Naive B cell (primary cell): Measurements from ENCODE around the gene IFNAR1. TPM values are rescaled to one million over a fixed set of nuclear protein-coding genes. Genes with fewer than 3 reads are reported as not detected.

Source experiments
- ATAC-seq, 2 donors: fragments of 150-1000 bp; cut with Tn5 transposase; 2 replicates each; pipeline ENCODE4 v1.10.0; 2021; ENCODE audit warnings: low read depth in 2 of 2, mild to moderate bottlenecking in 2 of 2, moderate library complexity in 2 of 2
- DNase-seq: peaks from one replicate; pipeline ENCODE4 v3.0.0; 2022
- H3K27ac Mint-ChIP-seq, 6 donors: one replicate each; pipeline ENCODE4 v1.8.0; 2020 to 2022; ENCODE audit warnings: mild to moderate bottlenecking in 6 of 6, mixed read lengths in 6 of 6, moderate library complexity in 5 of 6, inconsistent platforms in 2 of 6
- H3K27me3 Mint-ChIP-seq, 3 donors: one replicate each; pipeline ENCODE4 v1.8.0; 2021 to 2022; ENCODE audit warnings: mixed read lengths in 3 of 3, mild to moderate bottlenecking in 1 of 3
- H3K36me3 Mint-ChIP-seq, 2 donors: one replicate each; pipeline ENCODE4 v1.8.0; 2020 to 2022; ENCODE audit warnings: mixed read lengths in 2 of 2, inconsistent platforms in 1 of 2, mild to moderate bottlenecking in 1 of 2
- H3K4me1 Mint-ChIP-seq, 3 donors: one replicate each; pipeline ENCODE4 v1.8.0; 2020 to 2022; ENCODE audit warnings: mixed read lengths in 3 of 3, inconsistent platforms in 1 of 3, mild to moderate bottlenecking in 1 of 3, moderate library complexity in 1 of 3
- H3K4me3 Mint-ChIP-seq, 8 donors: one replicate each; pipeline ENCODE4 v1.8.0; 2020 to 2022; ENCODE audit warnings: mild to moderate bottlenecking in 8 of 8, mixed read lengths in 8 of 8, moderate library complexity in 8 of 8, inconsistent platforms in 2 of 8
- H3K9me3 Mint-ChIP-seq, 7 donors: one replicate each; pipeline ENCODE4 v1.8.0; 2020 to 2022; ENCODE audit warnings: mixed read lengths in 7 of 7, mild to moderate bottlenecking in 5 of 7, inconsistent platforms in 2 of 7, moderate library complexity in 1 of 7
- polyA plus RNA-seq, 6 donors: library from polyadenylated mRNA; unstranded; fragments of 300-500 nt; fragmentation: Illumina TruSeq; gene quantifications; one replicate each; pipeline ENCODE4 v1.2.3, GENCODE V29; 2021; ENCODE audit warnings: low read depth in 6 of 6

The IFNAR1 gene
- polyA plus RNA-seq, 6 donors from 2014 or later = 99.7 to 142 (median 126) TPM

GRCh38 chr21:33388188-33388587 lies 63.4 kb downstream of the IFNAR1 start:
- peak; percentile 5 to 11 for ATAC-seq
- H3K27me3 Mint-ChIP-seq = no peaks in the 10 kb centered on the region
- peaks cover 35 to 63% (median 43%) of the 10 kb centered on the region in 3 donors for H3K4me1 Mint-ChIP-seq
- H3K9me3 Mint-ChIP-seq = no peaks in the 10 kb centered on the region
- peak overlapping the region; percentile 77 to 99 (median 95) for H3K27ac Mint-ChIP-seq
- no peaks in the 10 kb centered on the region for H3K36me3 Mint-ChIP-seq
- H3K4me3 Mint-ChIP-seq = peak overlapping the region; percentile 11 to 84 (median 38)
- peak; percentile 38 for DNase-seq

DNA sequence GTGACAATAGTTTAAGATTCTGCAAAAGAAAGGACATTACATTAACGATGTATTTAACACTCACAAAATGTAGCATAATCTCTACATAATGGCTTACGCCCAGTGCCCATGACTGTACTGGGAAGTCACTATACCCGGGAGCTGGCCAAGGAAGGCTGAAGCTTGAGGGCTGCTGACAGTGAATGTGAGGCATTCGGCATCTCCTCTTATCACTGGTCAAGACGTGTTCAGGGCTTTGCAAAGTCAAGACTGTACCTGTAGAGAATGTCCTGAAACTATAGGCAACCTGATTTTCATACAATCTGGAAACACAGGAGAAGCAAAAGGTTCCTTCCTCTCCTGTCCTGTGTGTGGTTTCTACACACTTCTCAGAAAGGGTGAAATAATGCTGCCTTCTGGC lies 65.7 kb downstream of the IFNAR1 start:
- peak overlapping the region in 4 of 6 donors; percentile 22 to 84 (median 26) for H3K27ac Mint-ChIP-seq
- ATAC-seq = no peak

DNA sequence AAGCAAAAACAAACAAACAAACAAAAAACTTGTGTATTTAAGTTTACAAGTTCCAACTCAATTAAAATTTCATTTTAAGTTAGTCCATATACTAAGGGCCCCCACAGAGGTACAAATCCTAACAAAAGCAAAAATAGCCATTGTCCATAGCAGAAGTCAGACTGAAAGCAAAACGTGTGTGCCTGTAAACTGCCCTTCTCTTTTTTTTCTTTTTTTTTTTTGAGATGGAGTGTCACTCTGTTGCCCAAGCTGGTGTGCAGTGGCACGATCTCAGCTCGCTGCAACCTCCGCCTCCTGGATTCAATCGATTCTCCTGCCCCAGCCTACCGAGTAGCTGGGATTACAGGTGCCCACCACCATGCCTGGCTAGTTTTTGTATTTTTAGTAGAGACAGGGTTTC lies 66.9 kb downstream of the IFNAR1 start:
- H3K27me3 Mint-ChIP-seq = no peaks in the 10 kb centered on the region
- no peak for ATAC-seq

More for the DNA sequence above, 65.7 kb downstream of the IFNAR1 start:
- H3K4me1 Mint-ChIP-seq = peaks cover 32 to 63% (median 39%) of the 10 kb centered on the region in 3 donors
- no peaks in the 10 kb centered on the region for H3K9me3 Mint-ChIP-seq
- no peak for DNase-seq
- H3K4me3 Mint-ChIP-seq = no peak overlapping the region
- H3K27me3 Mint-ChIP-seq = no peaks in the 10 kb centered on the region
- H3K36me3 Mint-ChIP-seq = no peaks in the 10 kb centered on the region

DNA sequence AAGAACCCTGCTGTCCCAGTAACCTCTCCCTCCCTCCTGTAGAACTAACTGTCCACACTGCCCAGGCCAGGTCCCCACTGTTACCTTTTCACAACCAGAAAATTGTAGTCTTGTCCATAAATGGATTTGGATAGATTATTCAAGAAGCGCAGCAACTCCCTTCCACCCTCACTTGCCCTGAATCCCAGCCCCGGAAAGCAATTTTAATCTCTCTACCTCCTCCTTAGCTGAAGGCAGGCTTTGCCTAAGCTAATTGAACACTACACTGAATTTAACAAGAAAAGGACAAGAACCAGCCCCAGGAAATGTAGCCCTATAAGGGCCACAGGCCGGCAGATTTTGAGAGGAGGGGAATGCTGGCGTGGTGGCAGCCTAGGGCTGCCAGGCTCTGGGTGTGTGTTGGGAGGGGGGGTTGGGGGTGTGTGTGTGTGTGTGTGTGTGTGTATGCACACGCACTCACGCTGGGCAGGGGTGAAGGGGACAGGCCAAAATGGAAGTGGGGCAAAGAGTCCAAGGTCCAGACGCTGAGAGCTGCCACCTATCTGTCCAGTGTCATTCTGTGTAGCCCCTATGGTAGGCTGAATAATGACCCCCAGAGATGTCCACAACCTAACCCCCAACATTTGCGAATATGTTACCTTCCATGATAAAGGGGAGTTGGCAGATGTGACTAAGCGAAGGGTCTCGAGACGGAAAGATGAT lies 67.7 kb downstream of the IFNAR1 start:
- Mint-ChIP-seq H3K36me3 (no peaks in the 10 kb centered on the region), H3K9me3 (no peaks in the 10 kb centered on the region), H3K4me1 (peaks cover 28 to 58% (median 39%) of the 10 kb centered on the region in 3 donors), H3K27ac (peak overlapping the region in 2 of 6 donors; percentile 62 to 80), H3K4me3 (peak overlapping the region in 1 of 8 donors; percentile 24), H3K27me3 (no peaks in the 10 kb centered on the region)
- ATAC-seq (no peak), DNase-seq (no peak)

More for the DNA sequence above, 66.9 kb downstream of the IFNAR1 start:
- Mint-ChIP-seq H3K4me3 (no peak overlapping the region), H3K27ac (peak overlapping the region in 1 of 6 donors; percentile 60), H3K9me3 (no peaks in the 10 kb centered on the region), H3K36me3 (no peaks in the 10 kb centered on the region), H3K4me1 (peaks cover 28 to 58% (median 39%) of the 10 kb centered on the region in 3 donors)
- no peak for DNase-seq

DNA sequence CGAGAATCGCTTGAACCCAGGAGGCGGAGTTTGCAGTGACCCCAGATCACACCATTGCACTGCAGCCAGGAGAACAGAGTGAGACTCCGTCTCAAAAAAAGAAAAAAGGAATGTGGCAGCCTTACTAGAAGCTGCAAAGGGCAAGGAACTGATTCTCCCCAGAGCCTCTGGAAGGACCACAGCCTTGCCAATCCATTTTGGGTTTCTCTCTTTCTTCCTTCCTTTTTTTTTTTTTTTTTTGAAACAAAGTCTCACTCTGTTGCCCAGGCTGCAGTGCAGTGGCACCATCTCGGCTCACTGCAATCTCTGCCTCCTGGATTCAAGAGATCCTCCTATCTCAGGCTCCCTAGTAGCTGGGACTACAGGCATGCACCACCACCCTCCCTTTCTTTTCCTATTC lies 68.6 kb downstream of the IFNAR1 start:
- Mint-ChIP-seq H3K9me3 (no peaks in the 10 kb centered on the region), H3K27ac (peak overlapping the region in 2 of 6 donors; percentile 26 to 65), H3K4me3 (peak overlapping the region in 2 of 8 donors; percentile 22 to 58), H3K36me3 (no peaks in the 10 kb centered on the region), H3K4me1 (peaks cover 31 to 56% (median 39%) of the 10 kb centered on the region in 3 donors), H3K27me3 (no peaks in the 10 kb centered on the region)
- ATAC-seq (no peak), DNase-seq (no peak)

GRCh38 chr21:33394260-33394659 lies 69.5 kb downstream of the IFNAR1 start:
- ATAC-seq (peak; percentile 32 to 48), DNase-seq (no peak)
- peaks cover 38 to 60% (median 46%) of the 10 kb centered on the region in 3 donors for H3K4me1 Mint-ChIP-seq
- H3K27me3 Mint-ChIP-seq = no peaks in the 10 kb centered on the region
- peak overlapping the region in 2 of 6 donors; percentile 26 to 72 for H3K27ac Mint-ChIP-seq
- no peaks in the 10 kb centered on the region for H3K9me3 Mint-ChIP-seq
- H3K4me3 Mint-ChIP-seq = peak overlapping the region in 3 of 8 donors; percentile 32 to 81 (median 69)
- H3K36me3 Mint-ChIP-seq = no peaks in the 10 kb centered on the region

GRCh38 chr21:33395891-33396331 lies 71.1 kb downstream of the IFNAR1 start:
- ATAC-seq (no peak), DNase-seq (no peak)
- H3K27ac Mint-ChIP-seq = peak overlapping the region in 3 of 6 donors; percentile 12 to 80 (median 44)
- H3K27me3 Mint-ChIP-seq = no peaks in the 10 kb centered on the region
- H3K4me1 Mint-ChIP-seq = peaks cover 45 to 65% (median 60%) of the 10 kb centered on the region in 3 donors
- H3K4me3 Mint-ChIP-seq = peak overlapping the region in 1 of 8 donors; percentile 9
- H3K9me3 Mint-ChIP-seq = no peaks in the 10 kb centered on the region
- no peaks in the 10 kb centered on the region for H3K36me3 Mint-ChIP-seq

DNA sequence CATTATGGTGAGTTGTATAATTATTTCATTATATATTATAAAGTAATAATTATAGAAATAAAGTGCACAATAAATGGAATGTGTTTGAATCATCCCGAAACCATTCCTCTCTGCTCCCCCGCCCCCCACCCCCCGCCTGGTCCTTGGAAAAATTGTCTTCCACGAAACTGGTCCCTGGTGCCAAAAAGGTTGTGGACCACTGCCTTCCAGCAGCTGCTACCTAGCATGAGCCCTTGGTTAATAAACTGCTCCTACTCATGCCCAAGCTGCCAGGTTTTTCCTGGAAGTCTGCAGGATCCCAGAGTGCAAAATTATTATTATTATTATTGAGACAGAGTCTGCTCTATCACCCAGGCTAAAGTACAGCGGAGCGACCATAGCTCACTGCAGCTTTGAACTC lies 71.7 kb downstream of the IFNAR1 start:
- Mint-ChIP-seq H3K27me3 (no peaks in the 10 kb centered on the region), H3K36me3 (no peaks in the 10 kb centered on the region), H3K27ac (peak overlapping the region in 2 of 6 donors; percentile 54 to 80), H3K4me1 (peaks cover 48 to 68% (median 63%) of the 10 kb centered on the region in 3 donors), H3K4me3 (no peak overlapping the region), H3K9me3 (no peaks in the 10 kb centered on the region)
- ATAC-seq (no peak), DNase-seq (no peak)

GRCh38 chr21:33396951-33397350 lies 72.2 kb downstream of the IFNAR1 start:
- DNase-seq = no peak
- Mint-ChIP-seq H3K27ac (peak overlapping the region in 1 of 6 donors; percentile 28), H3K4me1 (peaks cover 51 to 71% (median 63%) of the 10 kb centered on the region in 3 donors), H3K4me3 (no peak overlapping the region), H3K27me3 (no peaks in the 10 kb centered on the region), H3K36me3 (no peaks in the 10 kb centered on the region), H3K9me3 (no peaks in the 10 kb centered on the region)
- no peak for ATAC-seq

- Mint-ChIP-seq H3K9me3 (no peaks in the 10 kb centered on the region), H3K4me3 (peak overlapping the region in 2 of 8 donors; percentile 36 to 54), H3K4me1 (peaks cover 46 to 72% (median 57%) of the 10 kb centered on the region in 3 donors), H3K27ac (peak overlapping the region in 2 of 6 donors; percentile 9 to 60), H3K36me3 (no peaks in the 10 kb centered on the region), H3K27me3 (no peaks in the 10 kb centered on the region)
- DNase-seq (no peak), ATAC-seq (no peak)
Measured at GRCh38 chr21:33397717-33398116, 72.9 kb downstream of the IFNAR1 start.

GRCh38 chr21:33398361-33398760 lies 73.6 kb downstream of the IFNAR1 start:
- DNase-seq (no peak), ATAC-seq (no peak)
- peaks cover 43 to 70% (median 53%) of the 10 kb centered on the region in 3 donors for H3K4me1 Mint-ChIP-seq
- H3K27ac Mint-ChIP-seq = peak overlapping the region; percentile 9 to 87 (median 76)
- no peaks in the 10 kb centered on the region for H3K36me3 Mint-ChIP-seq
- no peaks in the 10 kb centered on the region for H3K27me3 Mint-ChIP-seq
- H3K4me3 Mint-ChIP-seq = no peak overlapping the region
- no peaks in the 10 kb centered on the region for H3K9me3 Mint-ChIP-seq

- Mint-ChIP-seq H3K4me1 (peaks cover 46 to 69% (median 59%) of the 10 kb centered on the region in 3 donors), H3K36me3 (peaks cover 7 to 11% of the 10 kb centered on the region in 2 donors), H3K27me3 (no peaks in the 10 kb centered on the region), H3K9me3 (peaks cover 0 to 3% (median 0%) of the 10 kb centered on the region in 7 donors), H3K27ac (peak overlapping the region in 2 of 6 donors; percentile 86 to 96), H3K4me3 (peak overlapping the region in 3 of 8 donors; percentile 24 to 93 (median 86))
- DNase-seq (no peak), ATAC-seq (no peak)
Measured at GRCh38 chr21:33401630-33401992, 76.8 kb downstream of the IFNAR1 start.

GRCh38 chr21:33402001-33402979 lies 77.5 kb downstream of the IFNAR1 start:
- peak overlapping the region; percentile 82 to 97 (median 90) for H3K27ac Mint-ChIP-seq
- H3K27me3 Mint-ChIP-seq = no peaks in the 10 kb centered on the region
- peaks cover 53 to 76% (median 66%) of the 10 kb centered on the region in 3 donors for H3K4me1 Mint-ChIP-seq
- peaks cover 7 to 11% of the 10 kb centered on the region in 2 donors for H3K36me3 Mint-ChIP-seq
- ATAC-seq (peak; percentile 53 to 55), DNase-seq (peak; percentile 48)
- H3K9me3 Mint-ChIP-seq = peaks cover 0 to 3% (median 0%) of the 10 kb centered on the region in 7 donors
- peak overlapping the region; percentile 85 to 98 (median 90) for H3K4me3 Mint-ChIP-seq
